ENCODE measurements around the gene TCL1A. TPM values are rescaled to one million over a fixed set of nuclear protein-coding genes. Genes with fewer than 3 reads are reported as not detected.

The TCL1A gene
- total and polyA plus RNA-seq, 2 donors (not counting 3 experiments of a cell fraction or from before 2014, with no cell fraction given): not detected

- no peak for DNase-seq (ENCODE audit: low read depth, low spot score)
- Histone ChIP-seq H3K4me1 (ENCODE audit: control insufficient read depth, extremely low read depth, insufficient read depth, low read length) (no peaks in the 10 kb centered on the region), H3K4me2 (ENCODE audit: insufficient read depth, low read length) (no peak overlapping the region), H3K9me3 (replicated peaks; ENCODE audit: control insufficient read depth, insufficient read depth, low read length) (no peaks in the 10 kb centered on the region), H3K9ac (replicated peaks; ENCODE audit: extremely low read depth, insufficient read depth, low read length) (no peak overlapping the region), H3K4me3 (replicated peaks in 1 of 3; ENCODE audit: insufficient read depth in 1 of 3, low read depth in 1 of 3, low read length in 3 of 3) (no peak overlapping the region), H3K36me3 (ENCODE audit: control insufficient read depth in 2 of 2, extremely low read depth in 1 of 2, insufficient read depth in 2 of 2, low read length in 2 of 2) (no peaks in the 10 kb centered on the region), H3K27ac (ENCODE audit: insufficient read depth, low read depth, low read length) (no peak overlapping the region), H2AFZ (ENCODE audit: low read depth, low read length) (no peak overlapping the region), H3K79me2 (ENCODE audit: control insufficient read depth, insufficient read depth, low read length) (no peaks in the 10 kb centered on the region), H4K20me1 (replicated peaks; ENCODE audit: control insufficient read depth, extremely low read depth, insufficient read depth, low read length) (no peaks in the 10 kb centered on the region), H3K9me1 (replicated peaks; ENCODE audit: control insufficient read depth, extremely low read depth, insufficient read depth, low read length) (no peaks in the 10 kb centered on the region), H3K27me3 (ENCODE audit: control insufficient read depth in 2 of 2, insufficient read depth in 2 of 2, low read length in 2 of 2) (no peaks in the 10 kb centered on the region)
- dilution Hi-C loops (cut with MboI; ENCODE audit: extremely low pct_ligation_motif_present, low sequenced_read_pairs): no loop called here
- ChIA-PET POLR2A (interaction anchor here (0.7 kb wide), 1 partner anchor 10 kb away, joined by 8 read pairs; no protein-coding TSS in a partner anchor), CTCF (interaction anchor here (0.6 to 1.0 kb wide), 3 partner anchors 10 to 373 kb away, joined by 3 read pairs; no protein-coding TSS in a partner anchor)
- no peak for FAIRE-seq
- intact Hi-C loops (cut with micrococcal nuclease): loop anchor here (5.0 kb wide), 1 partner anchor 238 kb away; no protein-coding TSS in a partner anchor
- no TSS peak for BruUV-seq (replicated peaks)
- TF ChIP-seq CTCF (IDR thresholded peaks at IDR 0.05; ENCODE audit: extremely low read depth in 1 of 2, insufficient read depth in 1 of 2, low read depth in 1 of 2, low read length in 2 of 2) (no peak), MAX (IDR thresholded peaks at IDR 0.05; ENCODE audit: insufficient read depth, insufficient read length) (no peak), EZH2 (IDR thresholded peaks at IDR 0.05; ENCODE audit: borderline replicate concordance, low read depth, low read length, severe bottlenecking) (no peak), FOS (IDR thresholded peaks at IDR 0.05; ENCODE audit: borderline replicate concordance, insufficient read depth, low read length) (no peak), POLR2AphosphoS5 (IDR thresholded peaks at IDR 0.05; ENCODE audit: insufficient read depth, low read depth, low read length) (no peak), GATA2 (IDR thresholded peaks at IDR 0.05; ENCODE audit: insufficient read depth, insufficient read length, low read depth, low read length) (no peak), JUN (IDR thresholded peaks at IDR 0.05; ENCODE audit: borderline replicate concordance, insufficient read depth, insufficient read length, low read depth) (no peak), MYC (IDR thresholded peaks at IDR 0.05; ENCODE audit: low read depth, low read length) (no peak), POLR2A (IDR thresholded peaks at IDR 0.05; ENCODE audit: low read depth, low read length) (no peak)
Observed at GRCh38 chr14:95679998-95680735, 33.8 kb downstream of the TCL1A start.

Data from endothelial cell of umbilical vein (primary cell).